Neural crest cell (in vitro differentiated cells): ENCODE measurements around the gene POR. TPM values are rescaled to one million over a fixed set of nuclear protein-coding genes. Genes with fewer than 3 reads are reported as not detected.

Experiments used
- DNase-seq: peaks from one replicate; pipeline ENCODE4 v3.0.0; 2021; ENCODE audit warnings: low read depth, mixed read lengths, low spot score
- H3K27ac Mint-ChIP-seq: one replicate; pipeline ENCODE4 v1.8.0; 2021; ENCODE audit warnings: mild to moderate bottlenecking, mixed read lengths; ENCODE audit not compliant: unreplicated experiment
- H3K27me3 Mint-ChIP-seq: 2 replicates; pipeline ENCODE4 v1.8.0; 2021; ENCODE audit warnings: low read depth, mild to moderate bottlenecking, mixed read lengths
- H3K36me3 Mint-ChIP-seq: 2 replicates; pipeline ENCODE4 v1.8.0; 2021; ENCODE audit warnings: low read depth, mild to moderate bottlenecking, mixed read lengths
- H3K4me1 Mint-ChIP-seq: 2 replicates; pipeline ENCODE4 v1.8.0; 2021; ENCODE audit warnings: mixed read lengths
- H3K4me3 Mint-ChIP-seq: one replicate; pipeline ENCODE4 v1.8.0; 2021; ENCODE audit warnings: mild to moderate bottlenecking, mixed read lengths
- H3K9me3 Mint-ChIP-seq: 2 replicates; pipeline ENCODE4 v1.8.0; 2021; ENCODE audit warnings: mixed read lengths
- CTCF ChIP-seq: fragments of 200-600 bp; sonication (generic); conservative IDR thresholded peaks from 2 replicates; pipeline ENCODE4 v1.5.0; 2021; ENCODE audit warnings: antibody characterized with exemption, mild to moderate bottlenecking
- total RNA-seq: library from RNA; stranded (reverse); gene quantifications from 2 replicates; pipeline ENCODE4 v1.2.1, GENCODE V29; 2021

The POR gene
- total RNA-seq, 1 donor from 2014 or later, result 126 TPM

- Mint-ChIP-seq H3K4me3 (no peak overlapping the region), H3K27me3 (no peaks in the 10 kb centered on the region), H3K9me3 (no peaks in the 10 kb centered on the region), H3K4me1 (peaks cover 12% of the 10 kb centered on the region), H3K27ac (no peak overlapping the region), H3K36me3 (peaks cover 8% of the 10 kb centered on the region)
- no peak for TF ChIP-seq CTCF
- no peak for DNase-seq
These were observed 40.5 kb downstream of the POR start for GRCh38 chr7:75955331-75955955.

GRCh38 chr7:75957021-75957736, 42.2 kb downstream of the POR start:
- no peak overlapping the region for H3K4me3 Mint-ChIP-seq
- H3K4me1 Mint-ChIP-seq, result peaks cover 22% of the 10 kb centered on the region
- DNase-seq, result no peak
- peaks cover 8% of the 10 kb centered on the region for H3K36me3 Mint-ChIP-seq
- TF ChIP-seq CTCF, result no peak
- H3K27ac Mint-ChIP-seq, result peak overlapping the region; percentile 6
- H3K27me3 Mint-ChIP-seq, result no peaks in the 10 kb centered on the region
- no peaks in the 10 kb centered on the region for H3K9me3 Mint-ChIP-seq

GRCh38 chr7:75958802-75959543, 44.0 kb downstream of the POR start:
- Mint-ChIP-seq H3K9me3 (no peaks in the 10 kb centered on the region), H3K4me1 (peaks cover 35% of the 10 kb centered on the region), H3K4me3 (no peak overlapping the region), H3K27ac (peak overlapping the region; percentile 10), H3K36me3 (peaks cover 8% of the 10 kb centered on the region), H3K27me3 (no peaks in the 10 kb centered on the region)
- no peak for TF ChIP-seq CTCF
- no peak for DNase-seq

- Mint-ChIP-seq H3K36me3 (peaks cover 8% of the 10 kb centered on the region), H3K9me3 (no peaks in the 10 kb centered on the region), H3K4me3 (no peak overlapping the region), H3K27ac (no peak overlapping the region), H3K27me3 (no peaks in the 10 kb centered on the region), H3K4me1 (peaks cover 41% of the 10 kb centered on the region)
- no peak for DNase-seq
- no peak for TF ChIP-seq CTCF
These were observed 45.4 kb downstream of the POR start for GRCh38 chr7:75960372-75960771.

- peak; percentile 38 for TF ChIP-seq CTCF
- Mint-ChIP-seq H3K4me3 (no peak overlapping the region), H3K9me3 (no peaks in the 10 kb centered on the region), H3K27me3 (no peaks in the 10 kb centered on the region), H3K4me1 (peaks cover 49% of the 10 kb centered on the region), H3K36me3 (peaks cover 6% of the 10 kb centered on the region), H3K27ac (peak overlapping the region; percentile 13)
- no peak for DNase-seq
These were observed 46.3 kb downstream of the POR start for GRCh38 chr7:75961218-75961617.
